SU-DHL-6 (cell line): ENCODE results near the gene TSTD1.

Source experiments
- H2AFZ ChIP-seq: fragments of 200-600 bp; sonication (generic); 2 replicates; pipeline ENCODE4 v1.6.1; 2014; ENCODE audit warnings: low read depth, mild to moderate bottlenecking, moderate library complexity, mixed read lengths, antibody characterized with exemption, low read length; ENCODE audit not compliant: severe bottlenecking
- H3F3A ChIP-seq: fragments of 200-600 bp; shearing (Covaris generic); 2 replicates; pipeline ENCODE4 v1.6.0; 2016; ENCODE audit warnings: antibody characterized with exemption, mild to moderate bottlenecking; ENCODE audit not compliant: insufficient read depth
- H3K27ac ChIP-seq: fragments of 200-600 bp; sonication (generic); 2 replicates; pipeline ENCODE4 v1.5.1; 2016; ENCODE audit warnings: low read depth, mild to moderate bottlenecking, low read length, moderate library complexity, mixed read lengths
- H3K27me3 ChIP-seq: fragments of 200-600 bp; sonication (generic), shearing (Covaris generic); 2 replicates; pipeline ENCODE4 v1.6.0; 2014; ENCODE audit warnings: mild to moderate bottlenecking, low read length
- H3K36me3 ChIP-seq: fragments of 200-600 bp; sonication (generic); 2 replicates; pipeline ENCODE4 v1.6.1; 2014; ENCODE audit warnings: mild to moderate bottlenecking, low read length, mixed read lengths
- H3K4me2 ChIP-seq: fragments of 300-600, 200-600 bp; shearing (Covaris generic), sonication (generic); 2 replicates; pipeline ENCODE4 v1.6.0; 2014; ENCODE audit warnings: low read length, low read depth, mild to moderate bottlenecking; ENCODE audit not compliant: poor library complexity, severe bottlenecking
- H3K4me3 ChIP-seq: fragments of 200-600 bp; sonication (generic); 2 replicates; pipeline ENCODE4 v1.5.1; 2014; ENCODE audit warnings: antibody characterized with exemption, low read length, mild to moderate bottlenecking, mixed read lengths; ENCODE audit not compliant: insufficient read depth, poor library complexity, severe bottlenecking
- H3K79me2 ChIP-seq: fragments of 200-600 bp; sonication (generic); 2 replicates; pipeline ENCODE4 v1.6.1; 2014; ENCODE audit warnings: mild to moderate bottlenecking, low read length, moderate library complexity; ENCODE audit not compliant: insufficient read depth
- H3K9ac ChIP-seq: fragments of 200-600 bp; sonication (generic); 2 replicates; pipeline ENCODE4 v1.7.0; 2014; ENCODE audit warnings: mild to moderate bottlenecking, low read length
- H3K9me2 ChIP-seq: fragments of 200-600 bp; sonication (generic); replicated peaks from 2 replicates; pipeline ENCODE4 v1.6.1; 2014; ENCODE audit warnings: low read length; ENCODE audit not compliant: insufficient read depth
- H3K9me3 ChIP-seq: fragments of 200-600 bp; sonication (generic); 2 replicates; pipeline ENCODE4 v1.6.1; 2014; ENCODE audit warnings: low read length, mixed read lengths; ENCODE audit not compliant: insufficient read depth
- H4K20me1 ChIP-seq: fragments of 200-600 bp; sonication (generic); 2 replicates; pipeline ENCODE4 v1.6.1; 2014; ENCODE audit warnings: low read depth, mild to moderate bottlenecking, antibody characterized with exemption, low read length, moderate library complexity, mixed read lengths
- EZH2phosphoT487 ChIP-seq: fragments of 200-600 bp; sonication (generic), shearing (Covaris generic); conservative IDR thresholded peaks from 2 replicates; pipeline ENCODE4 v1.6.1; 2018; ENCODE audit warnings: mild to moderate bottlenecking, antibody characterized with exemption, low read length, moderate library complexity, mixed read lengths
- TF ChIP-seq, protein P1 (sequence below): fragments of 200-600 bp; sonication (generic); IDR thresholded peaks from one replicate; pipeline ENCODE4 v1.5.1; 2017; ENCODE audit warnings: antibody characterized with exemption, mild to moderate bottlenecking, low read length, moderate library complexity; ENCODE audit not compliant: insufficient read depth, poor library complexity, severe bottlenecking

TSTD1 gene, protein sequence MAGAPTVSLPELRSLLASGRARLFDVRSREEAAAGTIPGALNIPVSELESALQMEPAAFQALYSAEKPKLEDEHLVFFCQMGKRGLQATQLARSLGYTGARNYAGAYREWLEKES

DNA sequence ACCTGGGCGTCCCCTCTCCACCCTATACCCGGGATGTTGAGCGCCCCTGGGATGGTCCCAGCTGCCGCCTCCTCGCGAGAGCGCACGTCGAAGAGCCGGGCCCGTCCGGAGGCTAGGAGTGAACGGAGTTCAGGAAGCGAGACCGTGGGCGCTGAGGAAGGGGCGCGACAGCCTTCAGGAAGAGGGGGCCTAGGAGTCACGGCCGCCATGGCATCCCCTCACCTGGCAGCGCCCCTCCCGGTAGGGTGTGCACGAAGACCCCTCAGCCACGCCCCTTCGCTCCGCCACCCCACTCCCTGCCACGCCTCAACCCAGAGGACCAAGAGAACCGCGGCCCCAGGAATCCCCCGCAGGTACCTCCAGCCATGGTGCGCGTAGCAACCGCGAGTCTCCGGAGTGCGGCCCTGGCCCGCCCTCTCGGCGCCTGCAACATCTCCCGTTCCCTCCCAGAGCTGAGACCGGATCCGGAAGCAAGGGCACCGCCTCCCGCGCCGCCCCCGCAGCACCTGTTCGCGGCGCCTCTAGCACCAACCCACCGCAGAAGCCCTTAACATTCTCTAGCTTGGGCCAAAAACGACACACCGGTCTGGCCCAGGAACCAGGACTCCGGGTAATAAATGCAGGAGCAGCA is at the start of gene TSTD1:
TSS of gene TSTD1 (minus strand) at position 442 of the 631 bp plus-strand sequence. CDS start at position 367, 75 bp downstream.
- H3K4me3 ChIP-seq, result peak within 1 kb of the TSS; percentile 58
- peak within 1 kb of the TSS; percentile 52 for H3K27ac ChIP-seq
- H3K9me2 ChIP-seq, result no peaks in the 10 kb centered on the region
- H4K20me1 ChIP-seq, result no peaks in the 10 kb centered on the region
- peak within 1 kb of the TSS; percentile 66 for H3K9ac ChIP-seq
- H3K27me3 ChIP-seq, result no peaks in the 10 kb centered on the region
- H3F3A ChIP-seq, result peaks cover 18% of the 10 kb centered on the region
- TF ChIP-seq, protein P1, sequence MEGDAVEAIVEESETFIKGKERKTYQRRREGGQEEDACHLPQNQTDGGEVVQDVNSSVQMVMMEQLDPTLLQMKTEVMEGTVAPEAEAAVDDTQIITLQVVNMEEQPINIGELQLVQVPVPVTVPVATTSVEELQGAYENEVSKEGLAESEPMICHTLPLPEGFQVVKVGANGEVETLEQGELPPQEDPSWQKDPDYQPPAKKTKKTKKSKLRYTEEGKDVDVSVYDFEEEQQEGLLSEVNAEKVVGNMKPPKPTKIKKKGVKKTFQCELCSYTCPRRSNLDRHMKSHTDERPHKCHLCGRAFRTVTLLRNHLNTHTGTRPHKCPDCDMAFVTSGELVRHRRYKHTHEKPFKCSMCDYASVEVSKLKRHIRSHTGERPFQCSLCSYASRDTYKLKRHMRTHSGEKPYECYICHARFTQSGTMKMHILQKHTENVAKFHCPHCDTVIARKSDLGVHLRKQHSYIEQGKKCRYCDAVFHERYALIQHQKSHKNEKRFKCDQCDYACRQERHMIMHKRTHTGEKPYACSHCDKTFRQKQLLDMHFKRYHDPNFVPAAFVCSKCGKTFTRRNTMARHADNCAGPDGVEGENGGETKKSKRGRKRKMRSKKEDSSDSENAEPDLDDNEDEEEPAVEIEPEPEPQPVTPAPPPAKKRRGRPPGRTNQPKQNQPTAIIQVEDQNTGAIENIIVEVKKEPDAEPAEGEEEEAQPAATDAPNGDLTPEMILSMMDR, result no peak
- no peak for TF ChIP-seq EZH2phosphoT487
- no peak within 1 kb of the TSS for H2AFZ ChIP-seq
- no peaks in the 10 kb centered on the region; the same call in 1 of the 2 replicates for H3K79me2 ChIP-seq
- H3K36me3 ChIP-seq, result peaks cover 7% of the 10 kb centered on the region; the same call in 1 of the 2 replicates
- peak within 1 kb of the TSS; percentile 72 for H3K4me2 ChIP-seq
- H3K9me3 ChIP-seq, result no peaks in the 10 kb centered on the region

DNA sequence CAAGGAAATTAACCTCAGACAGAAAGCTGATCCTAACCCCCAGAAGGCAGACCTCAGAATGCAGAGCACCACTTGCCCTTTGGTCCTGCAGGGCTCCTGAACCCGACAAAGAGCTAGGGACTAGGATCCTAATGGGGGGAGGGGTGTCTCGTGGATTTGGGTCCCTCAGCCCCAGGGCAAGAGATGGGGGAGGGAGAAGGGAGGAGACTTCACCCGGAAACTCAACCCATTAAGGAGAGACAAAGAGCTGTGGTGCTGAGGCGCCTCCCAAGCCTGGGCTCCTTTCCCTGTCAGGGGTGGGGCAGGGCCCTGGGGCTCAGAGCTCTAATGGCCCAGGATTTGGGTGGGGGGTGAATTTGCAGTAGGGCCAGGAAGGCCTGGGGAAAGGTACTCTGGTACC is 47.7 kb upstream of the TSTD1 start:
- H3K9me2 ChIP-seq, result no peaks in the 10 kb centered on the region
- TF ChIP-seq, protein P1, result no peak
- no peak for TF ChIP-seq EZH2phosphoT487
- H3K9ac ChIP-seq, result no peak overlapping the region
- H2AFZ ChIP-seq, result no peak overlapping the region
- no peak overlapping the region for H3K27ac ChIP-seq
- H3K9me3 ChIP-seq, result no peaks in the 10 kb centered on the region
- H3K4me2 ChIP-seq, result no peak overlapping the region
- no peaks in the 10 kb centered on the region for H3K79me2 ChIP-seq
- H3F3A ChIP-seq, result no peaks in the 10 kb centered on the region
- no peaks in the 10 kb centered on the region for H4K20me1 ChIP-seq
- H3K4me3 ChIP-seq, result no peak overlapping the region
- no peaks in the 10 kb centered on the region for H3K36me3 ChIP-seq
- H3K27me3 ChIP-seq, result no peaks in the 10 kb centered on the region

DNA sequence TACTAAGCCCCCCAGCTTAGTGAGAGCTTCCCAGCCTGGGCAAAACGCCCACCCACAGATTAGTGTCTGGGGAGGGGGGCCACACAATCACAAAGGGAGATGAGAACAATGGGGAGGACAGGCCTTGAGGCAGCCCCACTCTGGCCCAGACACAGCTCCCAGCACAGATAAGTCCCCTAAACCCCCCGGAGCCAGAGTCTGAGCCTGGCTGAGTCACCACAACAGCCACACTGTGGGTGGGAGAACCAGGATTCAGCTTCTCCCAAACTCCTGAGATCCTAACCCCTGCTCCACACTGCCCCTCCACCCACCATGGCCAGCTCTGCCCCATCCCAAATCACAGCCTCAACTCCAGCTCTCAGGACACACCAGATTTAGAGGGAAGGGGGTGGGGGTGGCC is 46.4 kb upstream of the TSTD1 start:
- Histone ChIP-seq H3K27ac (no peak overlapping the region), H3K9me3 (no peaks in the 10 kb centered on the region), H2AFZ (no peak overlapping the region), H3K4me2 (no peak overlapping the region), H3K36me3 (no peaks in the 10 kb centered on the region), H3K9me2 (no peaks in the 10 kb centered on the region), H4K20me1 (no peaks in the 10 kb centered on the region), H3F3A (no peaks in the 10 kb centered on the region), H3K79me2 (no peaks in the 10 kb centered on the region), H3K4me3 (no peak overlapping the region), H3K9ac (no peak overlapping the region), H3K27me3 (no peaks in the 10 kb centered on the region)
- TF ChIP-seq, protein P1, result no peak
- no peak for TF ChIP-seq EZH2phosphoT487
